B cell (primary cell): ENCODE results near the gene ACOT6.

ENCODE experiments used
- CTCF ChIP-seq: fragments of 200-600 bp; IDR thresholded peaks from one replicate; pipeline ENCODE4 v1.8.0; 2022; ENCODE audit warnings: antibody characterized with exemption, mild to moderate bottlenecking
- EZH2 ChIP-seq: IDR thresholded peaks from 2 replicates; pipeline ENCODE4 v1.6.1; 2012; ENCODE audit warnings: borderline replicate concordance, low read depth, mild to moderate bottlenecking, moderate library complexity, low read length; ENCODE audit not compliant: insufficient read depth, poor library complexity, severe bottlenecking

DNA sequence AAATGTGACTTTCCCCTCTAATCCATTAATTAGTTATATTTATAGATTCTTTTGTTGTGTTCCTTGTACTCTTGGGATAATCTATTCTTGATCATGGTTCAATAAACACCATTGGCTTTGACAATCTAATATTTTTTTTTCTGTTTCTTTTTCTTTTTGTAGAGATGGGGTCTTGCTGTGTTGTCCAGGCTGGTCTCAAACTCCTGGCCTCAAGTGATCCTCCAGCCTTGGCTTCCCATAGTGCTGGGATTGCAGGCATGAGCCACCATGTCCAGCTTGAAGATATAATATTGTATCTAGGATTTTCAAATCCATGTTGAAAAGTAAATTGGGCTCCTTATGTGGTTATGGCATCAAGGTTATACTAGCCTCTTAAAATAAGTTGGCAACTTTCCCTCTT lies 38.7 kb downstream of the ACOT6 start:
- no peak for TF ChIP-seq CTCF
- TF ChIP-seq EZH2 = no peak
